Mesendoderm (in vitro differentiated cells): ENCODE results near the gene ASTN1.
A peak's percentile ranks its signal among the peaks of the same experiment; 100 is the strongest.

Experiments
- DNase-seq: peaks from one replicate; pipeline ENCODE4 v3.0.0; 2013
- H2AK5ac ChIP-seq: 2 replicates; pipeline ENCODE4 v1.6.1; 2013; ENCODE audit warnings: low read length, inconsistent platforms
- H2BK120ac ChIP-seq: 2 replicates; pipeline ENCODE4 v1.6.1; 2013; ENCODE audit warnings: low read depth, mild to moderate bottlenecking, low read length, moderate library complexity, mixed read lengths
- H2BK15ac ChIP-seq: replicated peaks from 2 replicates; pipeline ENCODE4 v1.6.1; 2013; ENCODE audit warnings: low read depth, mild to moderate bottlenecking, moderate library complexity
- H2BK5ac ChIP-seq: 2 replicates; pipeline ENCODE4 v1.6.1; 2013; ENCODE audit warnings: low read length, inconsistent platforms
- H3K18ac ChIP-seq: 2 replicates; pipeline ENCODE4 v1.6.1; 2013; ENCODE audit warnings: mild to moderate bottlenecking, low read length, mixed read lengths
- H3K23ac ChIP-seq: one replicate; pipeline ENCODE4 v1.6.1; 2013; ENCODE audit warnings: low read length
- H3K27ac ChIP-seq: 2 replicates; pipeline ENCODE4 v1.5.1; 2013; ENCODE audit warnings: low read depth, mild to moderate bottlenecking, inconsistent platforms, low read length, moderate library complexity
- H3K27me3 ChIP-seq: 2 replicates; pipeline ENCODE4 v1.6.1; 2013; ENCODE audit warnings: low read length, control low read depth, mild to moderate bottlenecking, inconsistent platforms; ENCODE audit not compliant: insufficient read depth, poor library complexity
- H3K36me3 ChIP-seq: 2 replicates; pipeline ENCODE4 v1.6.1; 2013; ENCODE audit warnings: low read length, inconsistent platforms; ENCODE audit not compliant: control insufficient read depth, insufficient read depth
- H3K4ac ChIP-seq: one replicate; pipeline ENCODE4 v1.6.1; 2013; ENCODE audit warnings: low read depth, mild to moderate bottlenecking, low read length, moderate library complexity
- H3K4me1 ChIP-seq: 2 replicates; pipeline ENCODE4 v1.6.1; 2013; ENCODE audit warnings: low read depth, low read length, inconsistent platforms; ENCODE audit not compliant: control insufficient read depth
- H3K4me2 ChIP-seq: 2 replicates; pipeline ENCODE4 v1.6.1; 2013; ENCODE audit warnings: low read length
- H3K4me3 ChIP-seq: 2 replicates; pipeline ENCODE4 v1.5.1; 2013; ENCODE audit warnings: mild to moderate bottlenecking, low read length
- H3K56ac ChIP-seq: one replicate; pipeline ENCODE4 v1.6.1; 2013; ENCODE audit warnings: low read length
- H3K79me1 ChIP-seq: 2 replicates; pipeline ENCODE4 v1.6.1; 2013; ENCODE audit warnings: low read length, inconsistent platforms
- H3K79me2 ChIP-seq: 2 replicates; pipeline ENCODE4 v1.6.1; 2013; ENCODE audit warnings: mild to moderate bottlenecking, low read length; ENCODE audit not compliant: control insufficient read depth, insufficient read depth
- H3K9ac ChIP-seq: 2 replicates; pipeline ENCODE4 v1.6.1; 2013; ENCODE audit warnings: low read length, inconsistent platforms
- H4K5ac ChIP-seq: one replicate; pipeline ENCODE4 v1.6.1; 2013; ENCODE audit warnings: low read length
- H4K8ac ChIP-seq: one replicate; pipeline ENCODE4 v1.6.1; 2013; ENCODE audit warnings: low read depth, mild to moderate bottlenecking, control low read depth, low read length, moderate library complexity
- WGBS: extraction: QIAGEN DNeasy Blood & Tissue Kit; methylation state at CpG from one replicate; pipeline ENCODE4 v1.1.7; 2013; ENCODE audit warnings: low lambda C conversion rate, missing lambda C conversion rate; ENCODE audit not compliant: insufficient coverage; ENCODE audit errors: extremely low coverage; 5-methylcytosine and 5-hydroxymethylcytosine counted together

ASTN1 gene

GRCh38 chr1:176996456-176997090 is 167.9 kb downstream of the ASTN1 start:
- no CpG with 5 or more reads among the region's 4 CpGs for WGBS
- H3K23ac ChIP-seq = no peak overlapping the region
- H4K8ac ChIP-seq = no peak overlapping the region
- no peak overlapping the region for H3K4ac ChIP-seq
- no peak overlapping the region for H3K27ac ChIP-seq
- no peak overlapping the region for H2BK120ac ChIP-seq
- H3K4me1 ChIP-seq = peaks cover 10% of the 10 kb centered on the region
- no peak overlapping the region for H3K56ac ChIP-seq
- H3K9ac ChIP-seq = no peak overlapping the region
- H3K36me3 ChIP-seq = no peaks in the 10 kb centered on the region
- no peak overlapping the region for H4K5ac ChIP-seq
- no peak overlapping the region for H2AK5ac ChIP-seq
- no peak overlapping the region for H3K4me3 ChIP-seq
- peak; percentile 90 for DNase-seq
- no peaks in the 10 kb centered on the region for H3K27me3 ChIP-seq
- H2BK5ac ChIP-seq = no peak overlapping the region
- no peak overlapping the region for H3K18ac ChIP-seq
- H3K79me2 ChIP-seq = no peaks in the 10 kb centered on the region
- H3K4me2 ChIP-seq = no peak overlapping the region
- H2BK15ac ChIP-seq = no peak overlapping the region
- H3K79me1 ChIP-seq = no peaks in the 10 kb centered on the region

GRCh38 chr1:176994931-176995596 is 169.4 kb downstream of the ASTN1 start:
- H3K18ac ChIP-seq = no peak overlapping the region
- no peak overlapping the region for H3K56ac ChIP-seq
- peaks cover 10% of the 10 kb centered on the region for H3K4me1 ChIP-seq
- H3K9ac ChIP-seq = no peak overlapping the region
- no peaks in the 10 kb centered on the region for H3K79me1 ChIP-seq
- peak; percentile 67 for DNase-seq
- H3K27me3 ChIP-seq = no peaks in the 10 kb centered on the region
- no peak overlapping the region for H2BK120ac ChIP-seq
- no peaks in the 10 kb centered on the region for H3K79me2 ChIP-seq
- no peaks in the 10 kb centered on the region for H3K36me3 ChIP-seq
- H2BK15ac ChIP-seq = no peak overlapping the region
- no peak overlapping the region for H3K23ac ChIP-seq
- H3K4me3 ChIP-seq = no peak overlapping the region
- no peak overlapping the region for H3K27ac ChIP-seq
- H2AK5ac ChIP-seq = no peak overlapping the region
- no peak overlapping the region for H4K5ac ChIP-seq
- H3K4me2 ChIP-seq = no peak overlapping the region
- no peak overlapping the region for H2BK5ac ChIP-seq
- WGBS = no CpG with 5 or more reads among the region's 3 CpGs
- no peak overlapping the region for H3K4ac ChIP-seq
- no peak overlapping the region for H4K8ac ChIP-seq

GRCh38 chr1:176993587-176993986 is 170.9 kb downstream of the ASTN1 start:
- H2BK120ac ChIP-seq = no peak overlapping the region
- WGBS = no CpG with 5 or more reads among the region's 3 CpGs
- H3K79me2 ChIP-seq = no peaks in the 10 kb centered on the region
- no peak overlapping the region for H3K18ac ChIP-seq
- no peaks in the 10 kb centered on the region for H3K27me3 ChIP-seq
- no peak overlapping the region for H3K9ac ChIP-seq
- H3K4me2 ChIP-seq = no peak overlapping the region
- no peak overlapping the region for H4K5ac ChIP-seq
- no peak overlapping the region for H3K4me3 ChIP-seq
- no peaks in the 10 kb centered on the region for H3K79me1 ChIP-seq
- H3K56ac ChIP-seq = no peak overlapping the region
- no peak overlapping the region for H2BK5ac ChIP-seq
- H3K4ac ChIP-seq = no peak overlapping the region
- no peak overlapping the region for H2AK5ac ChIP-seq
- DNase-seq = no peak
- H2BK15ac ChIP-seq = no peak overlapping the region
- no peak overlapping the region for H4K8ac ChIP-seq
- H3K36me3 ChIP-seq = no peaks in the 10 kb centered on the region
- H3K23ac ChIP-seq = no peak overlapping the region
- peaks cover 10% of the 10 kb centered on the region for H3K4me1 ChIP-seq
- no peak overlapping the region for H3K27ac ChIP-seq

- H3K27me3 ChIP-seq = no peaks in the 10 kb centered on the region
- H3K4me2 ChIP-seq = no peak overlapping the region
- no peak overlapping the region for H3K23ac ChIP-seq
- no peak overlapping the region for H4K5ac ChIP-seq
- H3K27ac ChIP-seq = no peak overlapping the region
- no peak overlapping the region for H4K8ac ChIP-seq
- no peaks in the 10 kb centered on the region for H3K4me1 ChIP-seq
- H2AK5ac ChIP-seq = no peak overlapping the region
- H2BK120ac ChIP-seq = no peak overlapping the region
- no peak overlapping the region for H3K9ac ChIP-seq
- no peak overlapping the region for H3K4me3 ChIP-seq
- no peak overlapping the region for H3K56ac ChIP-seq
- no peaks in the 10 kb centered on the region for H3K36me3 ChIP-seq
- no peak overlapping the region for H3K4ac ChIP-seq
- DNase-seq = no peak
- no peak overlapping the region for H2BK5ac ChIP-seq
- H3K18ac ChIP-seq = no peak overlapping the region
- H3K79me1 ChIP-seq = no peaks in the 10 kb centered on the region
- H2BK15ac ChIP-seq = no peak overlapping the region
- H3K79me2 ChIP-seq = no peaks in the 10 kb centered on the region
- no CpG with 5 or more reads among the region's 1 CpG for WGBS
These were observed 174.8 kb downstream of the ASTN1 start for GRCh38 chr1:176989754-176990153.

- H3K56ac ChIP-seq = no peak overlapping the region
- WGBS = no CpG with 5 or more reads among the region's 1 CpG
- no peak overlapping the region for H3K27ac ChIP-seq
- H4K8ac ChIP-seq = no peak overlapping the region
- H2AK5ac ChIP-seq = no peak overlapping the region
- H4K5ac ChIP-seq = no peak overlapping the region
- no peak for DNase-seq
- H3K4ac ChIP-seq = no peak overlapping the region
- H3K4me3 ChIP-seq = no peak overlapping the region
- no peak overlapping the region for H2BK120ac ChIP-seq
- H2BK5ac ChIP-seq = no peak overlapping the region
- no peaks in the 10 kb centered on the region for H3K4me1 ChIP-seq
- no peaks in the 10 kb centered on the region for H3K79me1 ChIP-seq
- no peak overlapping the region for H3K23ac ChIP-seq
- no peak overlapping the region for H3K18ac ChIP-seq
- no peak overlapping the region for H3K9ac ChIP-seq
- no peaks in the 10 kb centered on the region for H3K79me2 ChIP-seq
- no peaks in the 10 kb centered on the region for H3K36me3 ChIP-seq
- no peak overlapping the region for H3K4me2 ChIP-seq
- H3K27me3 ChIP-seq = no peaks in the 10 kb centered on the region
- no peak overlapping the region for H2BK15ac ChIP-seq
These were observed 175.5 kb downstream of the ASTN1 start for GRCh38 chr1:176989023-176989422.

- Histone ChIP-seq H2BK5ac (no peak overlapping the region), H3K79me1 (no peaks in the 10 kb centered on the region), H3K79me2 (no peaks in the 10 kb centered on the region), H3K4me1 (no peaks in the 10 kb centered on the region), H3K9ac (no peak overlapping the region), H3K27ac (no peak overlapping the region), H2BK15ac (no peak overlapping the region), H2AK5ac (no peak overlapping the region), H3K36me3 (no peaks in the 10 kb centered on the region), H3K18ac (no peak overlapping the region), H4K8ac (no peak overlapping the region), H2BK120ac (no peak overlapping the region), H3K4me3 (no peak overlapping the region), H3K27me3 (no peaks in the 10 kb centered on the region), H3K4me2 (no peak overlapping the region), H3K4ac (no peak overlapping the region), H4K5ac (no peak overlapping the region), H3K56ac (no peak overlapping the region), H3K23ac (no peak overlapping the region)
- no peak for DNase-seq
These were observed 177.5 kb downstream of the ASTN1 start for GRCh38 chr1:176987016-176987415.
